Lower leg skin (tissue), 4 donors: ENCODE measurements around the gene WDR5. TPM values are rescaled to one million over a fixed set of nuclear protein-coding genes. Genes with fewer than 3 reads are reported as not detected.

Source experiments
- DNase-seq, 2 donors: peaks; one replicate each; pipeline ENCODE4 v3.0.0-alpha.2; 2019; ENCODE audit warnings: low spot score in 2 of 2
- H3K4me3 ChIP-seq: fragments of 200-600 bp; sonication (generic); 2 replicates; pipeline ENCODE4 v1.5.1; 2017; ENCODE audit warnings: mild to moderate bottlenecking, low read depth; ENCODE audit not compliant: poor library complexity, severe bottlenecking
- POLR2A ChIP-seq, 2 donors: fragments of 450-650 bp; IDR thresholded peaks; one replicate each; pipeline ENCODE4 v1.6.1; 2016 to 2017; ENCODE audit warnings: antibody characterized with exemption in 2 of 2, mild to moderate bottlenecking in 1 of 2, moderate library complexity in 1 of 2
- WGBS, 2 donors: methylation state at CpG; one replicate each; pipeline ENCODE4 v1.1.5; 2018; 5-methylcytosine and 5-hydroxymethylcytosine counted together
- intact Hi-C: fragments of 100-400 bp; cut with DNase I; formaldehyde crosslinking; loops from one replicate; pipeline ENCODE4 v1.15.0; 2023; ENCODE audit warnings: low total_unique reads
- total RNA-seq, 4 donors: library from RNA; depleted of rRNA; stranded (reverse); fragments of >200 nt; gene quantifications; one replicate each; pipeline ENCODE4 v1.1.0, GENCODE V29; 2016
- TF ChIP-seq, protein P1 (sequence below), 3 donors: fragments of 450-650 bp; IDR thresholded peaks; one replicate each; pipeline ENCODE4 v1.5.1; 2016; ENCODE audit warnings: antibody characterized with exemption in 3 of 3, mild to moderate bottlenecking in 3 of 3, moderate library complexity in 2 of 3

WDR5 gene
- total RNA-seq, 4 donors from 2014 or later = 16.1 to 23.8 (median 19.6) TPM

DNA sequence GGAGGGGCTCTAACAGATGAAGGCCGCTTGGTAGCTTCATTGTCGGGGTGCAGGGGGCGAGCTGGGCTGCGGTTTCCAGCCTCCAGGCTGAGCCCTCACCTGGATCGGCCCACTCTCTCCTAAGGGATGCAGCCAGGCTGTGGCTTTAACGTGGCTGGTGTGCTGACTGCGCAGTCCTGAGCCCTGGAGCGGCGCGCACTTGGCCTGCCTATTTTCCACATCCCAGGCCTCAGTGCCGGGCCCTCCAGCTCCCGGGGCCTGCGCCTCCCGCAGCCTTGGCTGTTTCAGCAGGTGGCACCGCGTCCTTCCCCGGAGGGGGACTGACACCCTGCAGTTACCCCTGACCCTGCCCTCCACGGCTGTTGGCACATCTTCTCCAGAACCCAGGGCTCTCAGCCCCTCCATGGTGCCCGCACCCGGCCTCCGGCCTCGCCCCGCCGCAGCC, 27.1 kb downstream of the WDR5 start:
- 55 to 57% methylated on average over 21 to 24 of the region's 24 CpGs for WGBS, 2 donors
- TF ChIP-seq POLR2A (IDR thresholded peaks at IDR 0.05) = no peak
- TF ChIP-seq, protein P1, sequence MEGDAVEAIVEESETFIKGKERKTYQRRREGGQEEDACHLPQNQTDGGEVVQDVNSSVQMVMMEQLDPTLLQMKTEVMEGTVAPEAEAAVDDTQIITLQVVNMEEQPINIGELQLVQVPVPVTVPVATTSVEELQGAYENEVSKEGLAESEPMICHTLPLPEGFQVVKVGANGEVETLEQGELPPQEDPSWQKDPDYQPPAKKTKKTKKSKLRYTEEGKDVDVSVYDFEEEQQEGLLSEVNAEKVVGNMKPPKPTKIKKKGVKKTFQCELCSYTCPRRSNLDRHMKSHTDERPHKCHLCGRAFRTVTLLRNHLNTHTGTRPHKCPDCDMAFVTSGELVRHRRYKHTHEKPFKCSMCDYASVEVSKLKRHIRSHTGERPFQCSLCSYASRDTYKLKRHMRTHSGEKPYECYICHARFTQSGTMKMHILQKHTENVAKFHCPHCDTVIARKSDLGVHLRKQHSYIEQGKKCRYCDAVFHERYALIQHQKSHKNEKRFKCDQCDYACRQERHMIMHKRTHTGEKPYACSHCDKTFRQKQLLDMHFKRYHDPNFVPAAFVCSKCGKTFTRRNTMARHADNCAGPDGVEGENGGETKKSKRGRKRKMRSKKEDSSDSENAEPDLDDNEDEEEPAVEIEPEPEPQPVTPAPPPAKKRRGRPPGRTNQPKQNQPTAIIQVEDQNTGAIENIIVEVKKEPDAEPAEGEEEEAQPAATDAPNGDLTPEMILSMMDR (IDR thresholded peaks at IDR 0.05) = no peak
- H3K4me3 ChIP-seq = no peak overlapping the region
- intact Hi-C loops = no loop called here
- DNase-seq = no peak

DNA sequence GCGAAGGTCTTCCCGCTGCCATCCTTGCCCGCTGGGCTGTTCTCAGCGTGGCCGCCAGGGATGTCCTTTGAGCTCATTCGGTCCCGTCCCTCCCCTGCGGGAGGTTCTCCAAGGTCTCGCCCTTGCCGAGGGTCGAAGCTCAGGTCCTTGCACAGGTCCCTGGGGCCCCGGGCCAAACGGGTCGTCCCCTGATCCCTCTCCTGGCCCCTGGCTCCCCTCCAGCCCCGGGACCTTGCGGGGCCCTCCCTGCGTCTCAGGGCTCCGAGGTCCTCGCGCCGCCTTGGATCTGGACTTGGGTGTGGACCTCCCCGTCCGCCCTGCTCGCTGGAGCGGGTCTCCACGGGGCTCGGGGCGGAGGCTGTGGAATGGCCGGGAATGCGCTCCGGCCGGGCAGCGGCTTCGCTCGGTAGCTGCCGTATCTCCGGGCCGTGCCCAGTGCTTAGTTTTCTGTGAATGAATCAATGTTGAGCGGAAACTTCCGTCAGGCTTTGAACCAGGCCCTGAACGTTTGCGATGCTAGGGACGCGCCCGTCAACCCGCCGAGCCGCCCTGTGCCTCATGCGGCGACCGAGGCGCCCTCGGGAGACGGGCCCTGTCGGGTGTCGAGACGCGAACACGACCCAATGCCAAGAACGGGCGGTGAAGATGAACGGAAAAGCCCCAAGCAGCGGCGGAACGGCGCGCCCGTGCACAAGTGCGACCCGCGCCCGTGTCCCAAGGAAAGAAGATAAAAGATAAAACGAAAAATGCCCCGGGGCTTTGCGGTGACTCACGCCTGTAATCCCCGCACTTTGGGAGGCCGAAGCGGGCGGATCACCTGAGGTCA, 27.7 kb downstream of the WDR5 start:
- 5 to 6% methylated on average over 64 to 73 of the region's 80 CpGs for WGBS, 2 donors
- TF ChIP-seq, protein P1 (IDR thresholded peaks at IDR 0.05) = peak in 1 of 3 donors; percentile 32
- no peak for TF ChIP-seq POLR2A (IDR thresholded peaks at IDR 0.05)
- intact Hi-C loops = no loop called here
- DNase-seq = peak; percentile 53 to 93
- peak overlapping the region; percentile 26 for H3K4me3 ChIP-seq

DNA sequence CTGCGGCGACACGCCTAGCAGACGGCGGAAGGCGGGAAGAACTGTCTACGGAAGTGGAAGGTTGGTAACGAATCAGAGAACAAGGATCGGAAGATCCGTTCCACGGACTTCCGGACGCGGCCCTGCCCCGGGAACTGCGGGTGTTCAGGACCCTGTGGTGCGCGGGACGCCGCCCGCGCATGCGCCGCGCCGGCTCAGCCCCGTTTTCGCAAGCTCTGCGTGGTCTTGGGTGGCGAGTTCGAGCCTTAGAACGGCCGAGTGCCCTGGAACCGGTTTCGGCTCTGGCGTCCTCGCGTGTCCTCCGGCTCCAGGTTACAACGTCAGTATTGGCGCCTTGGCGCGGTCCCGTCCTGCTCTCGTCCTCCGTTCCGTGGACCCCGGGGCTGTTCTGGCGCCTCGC, 29.0 kb downstream of the WDR5 start:
- intact Hi-C loops = no loop called here
- no peak overlapping the region for H3K4me3 ChIP-seq
- WGBS, 2 donors = 0 to 1% methylated on average over 17 to 34 of the region's 50 CpGs
- DNase-seq = no peak
- TF ChIP-seq, protein P1 (IDR thresholded peaks at IDR 0.05) = no peak
- TF ChIP-seq POLR2A (IDR thresholded peaks at IDR 0.05) = no peak

DNA sequence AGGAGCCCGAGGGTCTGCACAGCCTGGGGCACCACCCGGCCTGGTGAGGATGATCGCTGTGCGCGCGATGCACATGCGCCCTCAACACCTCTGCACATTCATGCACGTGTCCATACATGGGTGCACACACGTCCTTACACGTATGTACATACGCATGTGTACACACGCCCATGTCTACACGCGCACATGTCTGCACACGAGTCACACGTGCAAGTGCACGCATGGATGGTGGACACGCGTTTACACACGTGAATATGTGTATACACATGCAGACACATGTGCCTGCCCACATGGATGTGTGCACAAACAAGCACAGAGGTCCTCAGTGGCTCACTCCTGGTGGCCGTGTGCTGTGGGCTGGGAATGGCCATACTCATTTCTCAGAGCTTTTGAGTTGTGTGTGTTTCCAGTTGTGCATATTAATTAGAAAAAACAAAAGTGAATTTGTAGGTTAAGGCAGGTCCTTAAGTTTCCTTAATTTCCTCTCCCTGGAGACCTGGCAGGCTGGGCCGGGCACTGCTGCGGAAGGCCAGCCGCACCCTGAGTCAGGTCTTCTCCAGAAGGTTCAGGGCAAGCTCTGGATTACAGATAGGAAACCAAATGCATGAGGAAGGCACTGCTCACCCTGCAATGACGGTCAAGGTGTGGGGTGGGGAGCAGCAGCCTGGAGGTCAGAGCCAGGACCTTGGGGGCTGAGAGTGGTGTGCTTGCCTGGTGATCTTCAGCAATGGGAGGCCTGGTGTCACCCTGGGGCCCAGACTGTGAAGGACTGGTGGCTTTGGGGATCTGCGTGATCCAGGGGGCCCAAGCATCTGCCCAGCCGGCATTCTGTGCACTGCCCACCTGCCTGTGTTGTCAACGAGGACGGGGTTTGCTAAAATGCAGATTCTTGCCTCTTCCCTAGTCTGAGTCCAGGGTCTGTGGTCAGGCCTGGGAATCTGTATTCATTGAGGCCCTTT, 29.8 kb downstream of the WDR5 start:
- no peak overlapping the region for H3K4me3 ChIP-seq
- intact Hi-C loops = no loop called here
- WGBS, 2 donors = 29 to 47% methylated on average over 16 to 29 of the region's 29 CpGs
- TF ChIP-seq, protein P1 (IDR thresholded peaks at IDR 0.05) = no peak
- TF ChIP-seq POLR2A (IDR thresholded peaks at IDR 0.05) = no peak
- peak in 1 of 2 donors; percentile 51 for DNase-seq

DNA sequence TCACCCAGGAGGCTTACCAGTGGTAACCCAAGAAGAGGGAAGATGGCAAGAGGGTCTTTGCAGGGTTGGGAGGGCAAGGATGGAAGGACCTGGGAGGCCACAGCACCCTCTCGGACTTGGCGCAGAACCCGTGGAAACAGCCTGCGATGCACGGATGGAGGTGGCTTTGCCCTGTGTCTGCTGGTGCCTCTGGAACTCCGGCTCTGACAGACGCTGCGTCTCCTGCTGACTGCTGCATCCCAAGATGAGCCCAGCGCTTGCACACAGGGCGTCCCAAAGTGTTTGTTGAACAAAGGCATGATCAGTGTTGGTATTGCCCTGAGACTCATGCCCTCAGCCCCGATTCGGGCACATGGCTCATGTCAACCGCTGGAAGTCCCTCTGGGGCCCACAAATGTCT, 30.5 kb downstream of the WDR5 start:
- 95 to 96% methylated on average over 13 of the region's 13 CpGs for WGBS, 2 donors
- intact Hi-C loops = no loop called here
- no peak for DNase-seq
- no peak overlapping the region for H3K4me3 ChIP-seq
- TF ChIP-seq, protein P1 (IDR thresholded peaks at IDR 0.05) = no peak
- no peak for TF ChIP-seq POLR2A (IDR thresholded peaks at IDR 0.05)
